NOMO-1 treated with dmso at 0.1 percent for 144 hours (cell line): Measurements from ENCODE around the gene FRMD6.
A peak's percentile ranks its signal among the peaks of the same experiment; 100 is the strongest.

Experiments used
- DNase-seq: peaks from one replicate; lab custom pipeline; 2025; ENCODE audit not compliant: unreplicated experiment; lab: John Stamatoyannopoulos, UW

FRMD6 gene

GRCh38 chr14:51651388-51652167 is at the start of gene FRMD6:
Gene FRMD6 (plus strand): TSS chr14:51651910. CDS start chr14:51689837, 37,927 bp downstream.
- DNase-seq, result peak; percentile 51

- DNase-seq, result no peak
Measured at GRCh38 chr14:51602310-51602709, 49.4 kb upstream of the FRMD6 start.

DNA sequence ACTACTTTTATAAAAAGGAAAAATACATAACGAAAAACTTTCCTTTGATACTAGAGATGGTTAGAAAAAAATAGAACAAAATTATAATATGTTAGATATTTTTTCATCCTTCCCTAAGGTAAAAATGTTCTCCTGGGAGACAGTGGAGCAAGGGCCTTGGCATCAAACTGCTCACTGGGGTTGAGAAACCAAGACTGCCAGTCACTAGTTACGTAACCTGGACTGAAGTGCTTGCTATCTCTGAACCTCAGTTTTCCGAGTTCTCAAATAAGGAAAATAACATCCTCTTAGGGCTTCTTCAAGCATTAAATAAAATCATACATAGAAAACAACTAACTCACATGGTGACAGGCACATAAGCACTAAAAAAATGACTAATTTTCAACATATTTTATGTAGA is 48.2 kb upstream of the FRMD6 start:
- no peak for DNase-seq

- DNase-seq, result no peak
Measured at GRCh38 chr14:51604073-51604472, 47.6 kb upstream of the FRMD6 start.

DNA sequence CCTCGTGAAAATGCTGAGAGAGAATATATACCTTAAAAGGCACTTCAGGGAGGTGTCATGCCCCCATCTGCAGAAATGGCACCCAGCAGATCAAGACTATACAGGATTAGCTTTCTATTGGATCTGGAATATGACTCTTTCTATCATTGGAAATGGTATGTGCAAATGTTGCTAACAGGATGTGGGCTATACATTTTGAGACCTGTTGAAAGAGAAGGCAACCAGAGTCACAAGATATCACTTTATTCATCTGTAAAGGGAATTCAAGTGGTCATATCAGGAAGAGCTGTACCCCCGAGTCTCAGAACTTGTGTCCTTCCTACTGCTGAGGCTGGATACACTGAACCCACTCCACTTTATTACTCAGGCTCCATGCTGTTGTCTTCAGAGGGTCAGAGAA is 46.1 kb upstream of the FRMD6 start:
- no peak for DNase-seq

- DNase-seq, result no peak
Measured at GRCh38 chr14:51607711-51608110, 44.0 kb upstream of the FRMD6 start.

GRCh38 chr14:51609251-51609954 is 42.3 kb upstream of the FRMD6 start:
- DNase-seq, result no peak

GRCh38 chr14:51609955-51610283 is 41.8 kb upstream of the FRMD6 start:
- no peak for DNase-seq

DNA sequence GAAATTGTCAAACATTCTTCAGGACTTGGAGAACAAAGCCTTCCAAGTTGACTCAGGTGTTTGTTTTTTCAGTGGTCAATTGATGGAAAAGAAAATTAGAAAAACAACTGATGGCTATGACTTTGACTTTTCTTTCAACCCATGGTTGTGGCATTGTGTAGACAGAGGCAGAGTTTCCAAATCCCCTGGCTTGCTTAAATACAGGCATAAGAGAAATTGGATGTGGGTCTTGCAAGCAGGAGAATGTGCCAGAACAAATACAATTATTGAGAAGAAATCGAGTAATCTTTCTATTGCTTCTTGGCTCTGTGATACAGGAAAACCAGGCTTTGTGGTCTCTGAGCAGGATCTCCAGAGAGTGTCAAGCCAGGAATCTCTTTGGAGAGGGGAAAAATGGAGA is 40.9 kb upstream of the FRMD6 start:
- no peak for DNase-seq

- no peak for DNase-seq
Measured at GRCh38 chr14:51612449-51612848, 39.3 kb upstream of the FRMD6 start.

- DNase-seq, result no peak
Measured at GRCh38 chr14:51613416-51613815, 38.3 kb upstream of the FRMD6 start.

DNA sequence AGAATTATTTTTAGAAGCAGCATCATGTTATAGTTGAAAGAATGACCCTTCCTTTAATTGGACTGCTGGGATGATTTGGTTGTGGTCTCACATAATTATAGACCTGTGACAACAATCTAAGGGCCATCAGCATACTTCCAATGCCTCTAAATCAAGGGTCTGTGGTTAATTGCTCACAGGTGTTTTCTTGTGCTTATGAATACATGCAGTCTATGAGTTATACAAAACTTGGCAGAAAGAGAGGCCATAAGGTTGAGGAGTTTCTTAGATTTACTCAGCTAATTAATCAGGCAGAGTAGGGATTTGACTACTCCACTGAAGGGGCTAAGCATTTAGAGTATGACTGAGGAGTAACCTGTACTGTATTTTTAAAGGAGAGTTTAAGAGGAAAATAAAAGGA is 37.0 kb upstream of the FRMD6 start:
- DNase-seq, result no peak

DNA sequence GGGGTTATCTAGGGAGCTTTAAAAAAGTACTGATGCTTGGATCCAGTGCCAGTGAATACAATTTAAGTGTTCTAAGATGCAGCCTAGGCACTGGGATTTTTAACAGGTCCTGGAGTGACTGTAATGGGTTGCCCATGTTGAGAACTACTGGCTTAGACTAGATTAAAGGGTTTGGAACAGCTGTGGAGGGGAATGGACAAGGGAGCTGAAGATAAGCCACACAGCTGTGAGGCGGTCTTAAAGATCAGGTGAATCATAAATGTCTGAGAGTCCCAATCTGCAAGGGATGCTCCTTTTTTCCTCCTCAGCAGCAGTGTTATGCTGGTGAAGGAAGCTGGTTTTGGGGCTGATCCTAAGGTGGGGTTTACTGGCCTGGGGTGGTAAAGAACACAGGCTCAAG is 35.5 kb upstream of the FRMD6 start:
- DNase-seq, result no peak

DNA sequence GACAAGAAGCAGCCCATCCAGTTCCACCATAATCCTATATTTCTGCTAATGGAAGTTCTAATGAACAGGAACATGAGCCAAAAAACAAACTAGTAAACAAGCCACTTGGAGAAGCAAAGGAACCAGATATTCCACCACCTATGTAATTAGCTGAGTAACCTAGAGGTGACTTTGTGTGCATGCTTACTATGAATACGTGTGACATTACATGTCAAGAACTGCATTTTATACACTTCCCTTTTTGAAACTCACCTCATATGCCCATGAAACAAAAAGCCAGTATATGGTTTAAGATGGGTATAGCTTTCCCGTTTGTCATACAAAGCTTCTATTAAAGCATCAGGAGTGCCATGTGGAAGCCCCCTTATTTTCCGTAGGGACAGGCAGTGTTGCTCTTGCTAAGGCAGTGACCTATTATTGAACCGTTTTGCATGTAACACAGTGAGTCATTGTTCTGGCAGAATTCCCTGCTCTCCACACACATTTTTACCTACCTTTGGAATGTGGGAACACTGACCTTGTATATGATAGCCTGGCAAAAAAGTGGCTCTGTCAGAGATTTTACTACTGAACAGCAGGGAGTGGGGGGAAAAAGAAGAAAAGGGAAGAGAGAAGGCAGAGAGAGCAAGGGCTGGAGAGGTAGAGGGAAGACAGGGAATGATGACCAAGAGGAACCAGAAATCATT is 34.8 kb upstream of the FRMD6 start:
- DNase-seq, result no peak

DNA sequence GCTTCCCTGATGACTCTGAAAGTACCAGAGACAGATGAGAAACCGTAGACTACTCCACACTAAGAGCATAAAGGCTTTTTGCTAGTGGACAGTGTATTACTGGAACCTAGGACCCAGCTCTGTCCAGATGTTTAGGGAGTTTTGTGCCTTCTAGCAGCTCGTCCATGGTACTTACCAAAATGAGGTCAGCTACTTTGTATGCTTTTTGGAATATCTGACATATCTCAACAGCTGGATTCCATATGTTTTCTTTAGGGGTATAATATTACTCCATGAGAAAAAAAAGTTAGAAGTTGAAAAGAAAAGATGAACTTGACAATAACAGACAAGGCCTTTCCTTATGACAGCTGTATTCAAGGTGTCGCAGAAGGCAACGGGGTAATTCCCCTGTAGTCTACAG is 32.1 kb upstream of the FRMD6 start:
- DNase-seq, result no peak

- no peak for DNase-seq
Measured at GRCh38 chr14:51620056-51620455, 31.7 kb upstream of the FRMD6 start.

DNA sequence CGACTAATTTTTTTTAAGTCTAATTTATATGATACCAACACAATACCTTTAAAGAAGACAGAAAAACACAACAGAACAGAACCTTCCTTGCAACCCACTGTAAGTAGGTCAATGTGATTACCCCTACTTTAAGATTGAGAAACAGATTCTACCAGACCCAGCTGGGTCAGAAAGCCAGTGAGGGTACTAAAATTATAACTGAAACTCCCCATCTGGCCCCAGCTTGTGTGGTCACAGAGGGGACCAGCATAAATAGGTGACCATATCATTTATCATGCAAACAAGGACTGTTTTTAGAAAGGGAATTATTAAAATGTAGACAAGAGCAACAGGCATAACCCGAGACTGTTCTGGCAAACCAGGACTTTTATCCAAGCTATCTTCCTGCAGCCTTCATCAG is 30.1 kb upstream of the FRMD6 start:
- DNase-seq, result no peak

DNA sequence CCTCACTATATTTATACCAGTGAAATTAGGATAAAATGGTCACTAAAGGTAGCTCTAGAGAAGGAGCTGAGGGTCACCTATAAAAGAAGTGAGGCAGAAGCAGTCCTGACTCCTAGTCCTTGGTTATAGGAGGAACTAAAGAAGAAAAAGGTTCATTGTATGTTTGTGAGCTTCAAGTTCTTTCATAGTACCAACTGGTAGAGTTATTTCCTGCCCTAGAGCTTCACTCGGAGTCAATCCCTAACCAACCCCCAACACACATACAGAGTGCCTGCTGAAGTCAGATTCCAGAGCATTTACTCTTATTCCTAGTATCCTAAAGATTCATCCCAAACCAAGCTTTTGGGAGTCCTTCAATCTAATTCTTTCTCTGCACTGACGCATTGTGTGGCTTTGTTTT is 29.3 kb upstream of the FRMD6 start:
- no peak for DNase-seq

DNA sequence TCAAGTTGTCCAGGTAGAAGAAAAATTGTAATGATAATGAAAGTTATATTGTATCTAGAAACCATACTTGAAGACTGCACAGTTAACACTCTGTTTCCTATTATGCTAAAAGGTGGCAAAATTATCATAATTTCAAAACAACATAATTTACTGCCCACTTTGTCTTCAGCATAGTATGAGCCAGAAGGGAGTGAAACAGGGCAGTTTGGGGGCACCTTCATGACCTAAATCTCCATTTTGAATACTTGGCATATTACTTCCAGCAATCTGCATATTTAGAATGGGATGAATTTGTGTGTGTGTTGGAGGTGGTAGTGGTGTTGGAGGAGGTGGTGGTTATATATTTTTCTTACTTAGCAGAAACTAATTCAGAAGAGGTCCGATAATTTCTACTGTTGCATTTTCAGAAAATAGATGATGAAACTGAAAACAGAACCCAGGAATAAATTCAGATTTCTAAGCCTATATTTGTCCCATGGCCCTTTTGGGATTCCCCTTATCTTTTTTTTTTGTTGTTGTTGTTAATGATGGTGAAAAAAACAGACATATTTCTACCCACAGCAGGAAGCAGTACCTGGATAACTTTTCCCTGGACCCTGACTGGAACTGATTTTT is 26.6 kb upstream of the FRMD6 start:
- no peak for DNase-seq

DNA sequence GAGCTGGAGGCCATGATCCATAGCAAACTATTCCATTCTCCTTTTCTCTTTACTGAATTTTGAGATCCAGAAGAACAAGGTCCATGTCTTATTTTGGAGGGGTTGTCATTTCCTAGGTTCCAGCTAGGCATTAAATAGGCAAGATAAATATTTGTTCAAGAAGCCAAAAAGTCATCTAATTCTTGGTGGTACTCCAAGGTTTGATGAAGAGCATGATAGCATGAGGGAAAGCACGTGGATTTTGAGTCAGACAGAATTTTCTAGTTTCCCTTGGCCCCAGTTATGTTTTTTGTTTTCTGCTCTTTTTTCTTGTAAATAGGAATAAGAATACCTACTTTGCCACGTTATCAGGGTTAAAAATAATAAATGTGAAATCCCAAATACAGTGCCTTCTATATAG is 25.5 kb upstream of the FRMD6 start:
- no peak for DNase-seq

DNA sequence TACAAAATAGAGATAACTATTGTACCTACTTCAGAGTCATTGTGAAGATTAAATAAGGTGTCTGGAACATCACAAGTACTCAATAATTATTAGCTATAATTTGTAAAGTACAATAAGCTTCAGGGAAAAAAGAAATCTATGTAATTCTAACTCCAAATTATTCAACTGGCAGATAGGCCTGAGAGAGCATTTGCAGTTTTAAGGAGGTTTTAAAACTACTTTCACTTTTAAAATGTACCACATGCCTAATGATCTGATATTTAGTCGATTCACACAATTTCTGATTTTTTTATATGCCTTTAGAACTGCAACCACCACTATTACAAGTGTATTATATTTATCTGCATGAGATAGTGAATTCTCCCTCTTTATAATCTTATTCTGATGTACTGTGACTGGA is 24.9 kb upstream of the FRMD6 start:
- no peak for DNase-seq

DNA sequence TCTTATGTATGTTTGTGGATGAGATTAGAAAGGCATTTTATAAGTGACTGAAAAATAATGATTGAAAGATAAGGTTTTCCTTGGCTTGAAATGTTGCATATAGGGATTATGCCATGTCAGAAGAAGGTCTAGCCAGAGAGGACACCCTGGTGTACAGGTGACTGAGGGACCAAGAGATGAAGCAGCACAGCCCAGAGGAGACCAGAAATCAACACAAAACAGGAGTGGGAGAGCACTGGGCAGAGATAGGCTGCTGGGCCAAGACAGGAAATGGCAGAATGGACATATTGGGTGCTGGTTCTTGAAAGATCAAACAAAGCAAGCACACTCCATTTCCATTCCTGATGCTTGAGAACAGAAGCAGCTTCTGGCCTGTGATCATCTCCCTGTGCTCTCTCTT is 24.4 kb upstream of the FRMD6 start:
- DNase-seq, result no peak
